DMS153 treated with DMSO at 0.1 percent for 48 hours (cell line): ENCODE measurements around the gene FREY1.

Experiments
- DNase-seq: peaks from one replicate; lab custom pipeline; 2025; ENCODE audit not compliant: unreplicated experiment; lab: John Stamatoyannopoulos, UW

Gene FREY1

DNA sequence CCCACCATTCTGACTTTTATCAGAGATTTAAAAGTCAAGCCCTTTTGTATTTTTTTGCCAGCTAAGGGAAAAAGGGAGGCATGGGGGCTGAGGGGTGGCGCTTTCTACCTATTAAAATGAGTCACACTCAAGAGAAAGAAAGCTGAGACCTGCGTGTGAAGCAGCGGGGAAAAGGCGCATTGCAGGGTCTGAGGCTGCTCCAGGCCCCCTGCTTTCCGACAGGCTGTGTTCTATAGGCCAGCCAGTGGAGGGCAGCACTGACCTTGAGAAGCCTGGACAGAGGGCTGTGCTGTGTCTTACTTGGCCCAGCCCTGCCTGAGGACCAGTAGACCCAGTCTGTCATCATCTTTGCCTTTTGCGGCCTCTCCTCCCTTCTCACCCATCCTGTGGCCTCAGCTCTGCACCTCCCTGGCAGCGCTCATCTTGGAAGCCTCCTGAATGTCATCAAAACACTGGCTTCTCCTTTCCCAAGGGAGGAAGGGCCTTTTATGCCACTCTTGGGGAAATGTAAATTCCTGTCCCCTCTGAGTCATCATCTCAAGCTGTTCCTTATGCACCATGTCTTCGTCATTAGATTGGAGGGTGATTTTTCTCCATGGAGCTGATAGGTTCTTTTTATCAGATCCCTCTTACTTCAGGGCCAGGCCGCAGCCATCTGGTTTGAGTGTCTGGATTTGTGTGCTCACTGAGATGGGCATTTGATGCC lies 34.3 kb downstream of the FREY1 start:
- peak; percentile 59 for DNase-seq

DNA sequence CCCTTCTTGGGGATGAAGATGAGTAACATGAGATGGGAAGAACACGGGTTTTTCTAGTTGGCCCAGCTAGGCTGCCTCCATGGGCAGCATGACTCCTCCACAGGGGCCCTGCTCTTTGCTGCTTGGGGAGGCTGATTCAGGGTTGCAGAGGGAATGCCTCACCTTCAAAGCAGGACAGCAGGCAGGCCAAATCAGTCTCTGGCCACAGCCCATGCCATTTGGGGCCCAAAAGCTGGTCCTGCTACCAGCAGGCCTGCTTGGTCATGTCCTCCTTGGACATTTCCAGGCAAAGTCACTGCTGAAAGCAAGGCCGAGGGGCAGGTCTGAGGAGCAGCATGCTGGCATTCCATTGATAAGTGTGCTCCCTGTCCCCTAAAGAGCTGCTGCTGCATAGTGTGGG lies 35.4 kb downstream of the FREY1 start:
- no peak for DNase-seq

DNA sequence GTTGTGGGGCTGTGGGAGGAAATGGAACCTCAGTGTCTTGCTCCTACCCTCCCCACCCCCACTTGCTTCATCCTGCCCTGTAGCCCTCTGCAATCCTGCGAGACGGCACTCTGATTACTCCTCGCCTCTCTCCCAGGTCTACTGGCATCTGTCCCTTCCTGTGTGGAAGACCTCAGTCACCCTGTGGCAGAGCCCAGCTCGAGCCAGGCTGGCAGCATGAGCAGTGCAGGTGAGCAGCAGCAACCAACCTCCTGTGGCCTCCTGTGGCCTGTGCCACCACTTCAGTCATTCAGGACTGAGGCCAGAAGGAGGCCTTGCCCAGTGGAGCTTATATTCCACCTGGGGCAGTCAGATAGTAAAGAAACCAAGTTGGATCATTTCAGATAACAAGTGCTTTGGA lies 36.4 kb downstream of the FREY1 start:
- no peak for DNase-seq

DNA sequence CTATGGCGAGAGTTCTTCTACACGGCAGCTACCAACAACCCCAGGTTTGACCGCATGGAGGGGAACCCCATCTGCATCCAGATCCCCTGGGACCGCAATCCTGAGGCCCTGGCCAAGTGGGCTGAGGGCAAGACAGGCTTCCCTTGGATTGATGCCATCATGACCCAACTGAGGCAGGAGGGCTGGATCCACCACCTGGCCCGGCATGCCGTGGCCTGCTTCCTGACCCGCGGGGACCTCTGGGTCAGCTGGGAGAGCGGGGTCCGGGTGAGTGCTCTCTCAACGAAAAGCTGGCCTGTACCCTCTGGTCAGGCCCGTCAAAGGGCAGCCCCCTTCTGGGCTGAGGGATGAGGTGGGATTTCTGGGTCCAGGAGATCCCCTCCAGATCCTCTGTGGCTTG lies 37.5 kb downstream of the FREY1 start:
- DNase-seq: no peak

DNA sequence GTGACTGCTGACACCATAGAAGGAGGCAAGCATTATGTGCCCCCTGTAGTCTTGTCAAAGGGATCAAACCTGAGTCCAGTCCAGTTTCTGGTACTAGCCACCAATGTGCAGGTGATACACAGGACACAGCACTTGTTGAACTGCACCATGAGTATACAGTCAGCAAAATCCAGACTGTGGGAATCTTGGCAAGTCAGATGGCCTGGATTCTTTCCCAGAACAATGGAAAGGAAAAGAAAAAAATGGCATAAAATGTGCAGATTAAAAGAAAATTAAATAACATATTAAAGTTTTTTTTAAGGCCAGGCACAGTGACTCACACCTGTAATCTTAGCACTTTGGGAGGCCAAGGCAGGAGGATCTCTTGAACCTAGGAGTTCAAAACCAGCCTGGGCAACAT lies 43.0 kb downstream of the FREY1 start:
- no peak for DNase-seq

DNA sequence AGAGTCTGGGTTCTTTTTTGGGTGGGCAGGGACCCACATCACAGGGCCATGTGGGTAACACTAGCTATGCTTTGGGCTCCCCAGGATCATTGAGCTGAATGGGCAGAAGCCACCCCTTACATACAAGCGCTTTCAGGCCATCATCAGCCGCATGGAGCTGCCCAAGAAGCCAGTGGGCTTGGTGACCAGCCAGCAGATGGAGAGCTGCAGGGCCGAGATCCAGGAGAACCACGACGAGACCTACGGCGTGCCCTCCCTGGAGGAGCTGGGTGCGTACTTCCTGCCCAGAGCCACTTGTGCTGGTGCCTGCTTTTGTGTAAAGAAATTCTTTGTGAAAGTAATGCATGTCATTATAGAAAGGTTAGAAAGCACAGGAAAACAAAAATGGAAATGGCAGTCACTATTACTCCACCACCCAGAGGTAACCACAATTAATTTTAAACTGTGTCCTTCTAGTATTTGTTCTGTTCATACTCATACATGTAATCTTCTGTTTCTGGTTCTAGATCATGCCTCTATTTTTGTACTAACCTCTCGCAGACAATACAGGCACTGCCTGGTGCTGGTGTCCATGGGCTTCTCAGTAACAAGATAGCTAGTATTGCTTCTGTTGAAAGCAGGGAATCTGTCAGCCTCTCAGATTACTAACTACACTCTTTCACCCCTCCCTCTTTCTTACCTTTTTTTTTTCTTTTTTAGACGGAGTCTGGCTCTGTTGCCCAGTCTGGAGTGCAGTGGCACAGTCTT lies 46.1 kb downstream of the FREY1 start:
- DNase-seq: no peak

DNA sequence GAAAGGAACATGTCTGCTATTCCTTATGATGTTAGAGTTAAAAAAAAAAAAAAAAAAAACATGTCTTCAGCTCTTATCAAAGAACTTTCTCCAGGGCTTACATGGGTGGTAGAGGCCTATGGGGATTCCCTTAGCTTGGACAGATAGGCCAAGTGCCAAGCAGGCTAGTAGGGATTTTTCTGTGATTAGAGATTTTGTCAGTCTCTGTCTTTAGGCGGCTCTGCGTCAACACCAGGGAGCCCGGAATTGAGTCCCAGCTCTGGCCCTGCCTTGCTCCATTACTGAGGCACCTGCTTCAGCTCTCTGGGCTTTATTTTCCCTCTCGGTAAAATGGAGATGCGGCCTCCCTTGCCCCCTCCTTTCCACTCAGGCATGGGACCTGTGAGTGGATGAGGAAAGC lies 46.7 kb downstream of the FREY1 start:
- DNase-seq: no peak

DNA sequence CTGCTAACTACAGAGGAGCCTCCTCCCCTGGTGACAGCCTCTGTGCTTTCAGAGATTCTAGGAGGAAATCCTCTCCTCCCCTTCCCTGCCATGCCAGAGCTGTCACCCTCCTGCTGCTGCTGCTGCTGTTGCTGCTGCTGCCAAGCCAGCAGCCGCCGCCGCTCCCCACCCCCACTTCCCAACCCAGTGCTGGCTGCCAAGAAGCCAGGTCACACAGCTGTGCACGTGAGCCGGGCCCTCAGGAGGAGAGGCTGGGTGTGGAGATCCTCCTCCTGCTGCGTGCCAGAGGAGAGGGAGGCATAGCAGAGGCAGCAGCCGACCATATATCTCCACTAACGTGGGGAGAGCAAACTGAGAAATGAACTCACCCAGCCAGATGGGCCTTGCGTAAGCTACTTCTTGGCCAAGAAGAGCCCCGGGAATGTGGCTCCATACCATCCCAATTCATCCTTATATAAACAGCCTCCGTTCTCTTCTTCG lies 47.4 kb downstream of the FREY1 start:
- DNase-seq: peak; percentile 68

DNA sequence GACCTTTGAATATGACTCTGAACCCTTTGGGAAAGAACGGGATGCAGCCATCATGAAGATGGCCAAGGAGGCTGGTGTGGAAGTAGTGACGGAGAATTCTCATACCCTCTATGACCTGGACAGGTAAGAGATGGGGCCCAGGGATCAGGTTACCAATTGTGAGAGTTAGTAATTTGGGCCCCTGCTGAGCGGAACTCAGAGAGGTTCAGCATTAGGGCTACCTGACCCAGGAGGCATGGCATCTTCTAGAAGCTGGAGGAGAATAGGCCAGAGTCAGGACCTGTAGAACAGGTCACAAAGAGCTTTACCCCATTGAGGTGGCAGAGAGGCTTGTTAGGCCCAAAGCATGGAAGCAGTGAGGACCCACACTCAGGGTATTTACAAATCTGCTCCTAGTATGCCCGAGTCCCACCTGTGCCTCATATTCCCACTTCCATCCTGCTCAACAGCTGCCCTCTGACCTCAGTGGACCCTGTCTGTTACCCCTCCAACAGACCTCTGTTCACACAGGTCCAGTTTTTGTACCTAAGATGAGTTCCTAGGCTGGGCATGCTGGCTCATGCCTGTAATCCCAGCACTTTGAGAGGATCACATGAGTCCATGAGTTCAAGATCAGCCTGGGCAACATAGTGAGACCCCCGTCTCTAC lies 48.2 kb downstream of the FREY1 start:
- DNase-seq: no peak

DNA sequence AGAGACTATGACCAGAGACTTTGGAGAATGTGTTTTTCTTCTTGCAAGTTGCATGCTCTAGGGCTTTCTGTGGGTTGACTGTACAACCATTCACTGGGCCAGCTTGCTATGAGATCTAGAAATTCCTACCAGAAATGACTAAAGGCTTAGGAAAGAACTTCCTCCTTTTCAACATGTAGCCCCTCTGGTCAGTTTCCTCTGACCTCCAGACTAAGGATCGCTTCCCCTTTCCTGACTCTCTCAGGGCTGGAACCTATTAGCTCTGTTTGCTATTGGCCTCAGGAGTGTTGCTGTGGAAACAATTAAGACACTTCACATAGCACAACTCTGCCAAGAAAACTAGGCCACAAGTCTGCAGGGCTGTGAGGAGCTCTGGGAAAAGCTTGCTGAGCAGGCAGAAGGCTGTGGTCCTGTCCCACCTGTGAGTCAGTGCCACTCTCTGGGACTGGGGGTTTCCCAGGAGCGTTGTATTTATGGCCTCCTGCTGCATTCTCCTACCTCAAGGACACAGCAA lies 49.1 kb downstream of the FREY1 start:
- DNase-seq: no peak
